Breast epithelium (tissue), 4 donors: ENCODE data around the gene PGPEP1. TPM values are rescaled to one million over a fixed set of nuclear protein-coding genes. Genes with fewer than 3 reads are reported as not detected.

Experiments used
- DNase-seq, 2 donors: peaks; one replicate each; pipeline ENCODE4 v3.0.0-alpha.2; 2019; ENCODE audit warnings: low spot score in 2 of 2
- H3K27ac ChIP-seq, 2 donors: fragments of 200-600 bp; sonication (generic) in 1 of 2; one replicate each; pipeline ENCODE4 v1.5.1; 2016 to 2019; ENCODE audit warnings: mild to moderate bottlenecking in 1 of 2
- H3K27me3 ChIP-seq, 2 donors: fragments of 200-600 bp; sonication (generic) in 1 of 2; one replicate each; pipeline versions ENCODE4 v1.5.1 to v1.6.0; 2017 to 2019; ENCODE audit warnings: control low read depth in 1 of 2, mild to moderate bottlenecking in 1 of 2
- H3K36me3 ChIP-seq: fragments of 200-600 bp; one replicate; pipeline ENCODE4 v1.5.1; 2019
- H3K4me1 ChIP-seq, 2 donors: fragments of 200-600 bp; sonication (generic); one replicate each; pipeline ENCODE4 v1.5.1; 2016 to 2019; ENCODE audit warnings: control low read depth in 1 of 2
- H3K4me3 ChIP-seq, 3 donors: fragments of 200-600 bp; sonication (generic); 1 replicate in 2 of 3; 2 replicates in 1 of 3; pipeline ENCODE4 v1.5.1; 2016 to 2019; ENCODE audit warnings: mild to moderate bottlenecking in 3 of 3, moderate library complexity in 2 of 3
- H3K9me3 ChIP-seq, 2 donors: fragments of 200-600 bp; sonication (generic) in 1 of 2; one replicate each; pipeline ENCODE4 v1.5.1; 2016 to 2019; ENCODE audit warnings: control low read depth in 1 of 2
- POLR2A ChIP-seq: fragments of 450-650 bp; IDR thresholded peaks from one replicate; pipeline ENCODE4 v1.6.1; 2016; ENCODE audit warnings: antibody characterized with exemption, mild to moderate bottlenecking, moderate library complexity
- POLR2AphosphoS5 ChIP-seq, 3 donors: sonication (generic); formaldehyde crosslinking; IDR thresholded peaks; one replicate each; pipeline ENCODE4 v1.6.1; 2017; ENCODE audit warnings: antibody characterized with exemption in 3 of 3
- intact Hi-C: fragments of 100-400 bp; cut with DNase I; formaldehyde crosslinking; loops from one replicate; pipeline ENCODE4 v1.15.1; 2023; ENCODE audit warnings: low total_unique reads
- total RNA-seq, 3 donors: library from RNA; depleted of rRNA; stranded (reverse); fragments of >200 nt; gene quantifications; one replicate each; pipeline ENCODE4 v1.1.0, GENCODE V29; 2016
- TF ChIP-seq, protein P1 (sequence below), 3 donors: fragments of 450-650 bp; IDR thresholded peaks; one replicate each; pipeline ENCODE4 v1.5.1; 2016 to 2017; ENCODE audit warnings: antibody characterized with exemption in 3 of 3, mild to moderate bottlenecking in 3 of 3, moderate library complexity in 3 of 3

Gene PGPEP1
- total RNA-seq, 3 donors from 2014 or later = 22.5 to 29.2 (median 25.9) TPM

DNA sequence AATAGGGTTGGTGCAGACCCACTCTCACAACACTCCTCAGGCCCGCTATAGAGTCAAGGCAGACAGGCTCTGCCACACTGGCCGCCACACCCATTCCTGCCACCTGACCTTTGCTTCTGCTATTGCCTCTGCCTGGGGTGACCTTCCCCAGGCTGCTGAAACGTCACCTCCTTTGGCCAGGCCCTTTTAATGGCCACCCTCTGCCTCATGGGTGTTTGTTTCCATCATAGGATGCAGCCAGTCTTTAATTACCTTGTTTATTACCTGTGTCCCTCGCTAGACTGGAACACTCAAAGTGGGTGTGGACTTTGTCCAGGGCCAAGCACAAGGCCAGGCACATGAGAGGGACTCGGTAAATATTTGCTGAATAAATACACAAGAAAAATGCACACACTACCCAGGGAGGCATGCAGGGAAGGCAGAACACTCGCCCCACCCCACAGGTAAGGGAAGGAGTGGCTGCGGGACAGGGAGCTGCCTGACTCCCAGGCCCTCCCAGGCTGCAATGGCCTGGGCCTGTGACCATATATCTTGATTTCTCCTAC is 20.7 kb upstream of the PGPEP1 start:
- TF ChIP-seq, protein P1, sequence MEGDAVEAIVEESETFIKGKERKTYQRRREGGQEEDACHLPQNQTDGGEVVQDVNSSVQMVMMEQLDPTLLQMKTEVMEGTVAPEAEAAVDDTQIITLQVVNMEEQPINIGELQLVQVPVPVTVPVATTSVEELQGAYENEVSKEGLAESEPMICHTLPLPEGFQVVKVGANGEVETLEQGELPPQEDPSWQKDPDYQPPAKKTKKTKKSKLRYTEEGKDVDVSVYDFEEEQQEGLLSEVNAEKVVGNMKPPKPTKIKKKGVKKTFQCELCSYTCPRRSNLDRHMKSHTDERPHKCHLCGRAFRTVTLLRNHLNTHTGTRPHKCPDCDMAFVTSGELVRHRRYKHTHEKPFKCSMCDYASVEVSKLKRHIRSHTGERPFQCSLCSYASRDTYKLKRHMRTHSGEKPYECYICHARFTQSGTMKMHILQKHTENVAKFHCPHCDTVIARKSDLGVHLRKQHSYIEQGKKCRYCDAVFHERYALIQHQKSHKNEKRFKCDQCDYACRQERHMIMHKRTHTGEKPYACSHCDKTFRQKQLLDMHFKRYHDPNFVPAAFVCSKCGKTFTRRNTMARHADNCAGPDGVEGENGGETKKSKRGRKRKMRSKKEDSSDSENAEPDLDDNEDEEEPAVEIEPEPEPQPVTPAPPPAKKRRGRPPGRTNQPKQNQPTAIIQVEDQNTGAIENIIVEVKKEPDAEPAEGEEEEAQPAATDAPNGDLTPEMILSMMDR (IDR thresholded peaks at IDR 0.05) = no peak
- no peak for TF ChIP-seq POLR2AphosphoS5 (IDR thresholded peaks at IDR 0.05)
- no peak for TF ChIP-seq POLR2A
- no peak overlapping the region for H3K4me3 ChIP-seq
- H3K4me1 ChIP-seq = no peaks in the 10 kb centered on the region
- peak overlapping the region; percentile 33 to 65 for H3K27ac ChIP-seq
- DNase-seq = no peak
- no peaks in the 10 kb centered on the region for H3K9me3 ChIP-seq
- H3K27me3 ChIP-seq = no peaks in the 10 kb centered on the region
- intact Hi-C loops = loop anchor here (5.0 to 10.0 kb wide), 2 partner anchors 37 to 1305 kb away; partner anchors contain the start of genes JUND and LPAR2
- H3K36me3 ChIP-seq = no peaks in the 10 kb centered on the region

DNA sequence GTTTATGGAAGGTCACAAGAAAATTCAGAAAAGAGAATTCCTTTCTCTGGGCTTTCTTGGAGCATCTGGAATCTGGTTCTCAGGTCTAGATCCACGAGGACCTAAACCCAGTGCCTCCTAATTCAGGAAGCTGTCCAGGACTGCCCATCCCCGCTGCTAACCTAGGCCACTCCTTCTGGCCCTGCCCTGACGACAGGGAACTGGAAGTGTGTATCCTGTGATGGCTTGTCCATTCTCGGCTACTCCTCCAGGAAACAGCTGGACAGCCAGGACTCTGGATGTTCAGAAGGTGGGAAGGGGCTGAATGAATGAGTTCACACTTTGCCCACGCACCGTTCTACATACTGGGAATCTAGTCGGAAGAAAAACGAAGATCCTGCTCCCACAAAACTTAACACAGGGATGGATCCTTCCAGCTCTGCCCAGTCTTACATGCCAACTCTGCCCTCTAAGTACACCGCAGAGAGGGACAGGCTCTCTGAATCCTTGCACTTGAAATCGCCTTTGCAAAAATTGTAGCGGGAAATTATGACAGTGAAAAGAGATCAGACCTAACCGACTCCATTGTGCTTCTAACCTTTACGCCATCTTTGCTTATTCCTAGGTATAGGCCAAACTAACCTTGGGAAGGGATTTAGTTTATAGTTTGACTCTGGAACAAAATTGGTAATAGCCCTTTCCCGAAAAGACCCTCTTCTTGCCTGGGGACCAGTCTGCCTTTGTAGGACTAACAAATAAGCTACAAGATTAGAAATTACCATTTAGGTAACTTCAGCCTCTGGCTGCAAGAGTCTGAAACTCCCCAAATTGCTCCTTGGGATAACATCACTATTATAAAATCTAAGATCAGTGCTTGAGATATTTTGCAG is 19.3 kb upstream of the PGPEP1 start:
- H3K27me3 ChIP-seq = no peaks in the 10 kb centered on the region
- H3K27ac ChIP-seq = peak overlapping the region in 1 of 2 donors; percentile 40
- H3K9me3 ChIP-seq = no peaks in the 10 kb centered on the region
- TF ChIP-seq, protein P1 (IDR thresholded peaks at IDR 0.05) = no peak
- no peak for TF ChIP-seq POLR2AphosphoS5 (IDR thresholded peaks at IDR 0.05)
- TF ChIP-seq POLR2A = no peak
- intact Hi-C loops = loop anchor here (5.0 kb wide), 1 partner anchor 39 kb away; the partner anchor contains the start of gene JUND
- no peaks in the 10 kb centered on the region for H3K36me3 ChIP-seq
- no peak overlapping the region for H3K4me3 ChIP-seq
- H3K4me1 ChIP-seq = no peaks in the 10 kb centered on the region
- no peak for DNase-seq

DNA sequence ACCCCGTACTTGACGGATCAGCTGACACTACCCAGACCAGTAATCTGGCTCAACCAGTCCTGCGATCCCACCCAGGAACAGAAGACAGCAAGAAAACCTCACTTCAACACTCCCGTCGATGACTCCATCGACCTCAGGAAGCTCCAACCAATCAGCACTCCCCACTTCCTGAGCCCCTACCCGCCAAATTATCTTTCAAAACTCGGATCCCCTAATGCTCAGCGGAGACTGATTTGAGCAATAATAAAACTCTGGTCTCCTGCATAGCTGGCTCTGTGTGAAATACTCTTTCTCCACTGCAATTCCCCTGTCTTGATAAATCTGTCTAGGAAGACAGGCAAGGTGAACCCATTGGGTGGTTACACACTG is 18.7 kb upstream of the PGPEP1 start:
- H3K27ac ChIP-seq = peak overlapping the region; percentile 87 to 96
- H3K27me3 ChIP-seq = no peaks in the 10 kb centered on the region
- no peaks in the 10 kb centered on the region for H3K36me3 ChIP-seq
- peak overlapping the region in 1 of 3 donors; percentile 90 for H3K4me3 ChIP-seq
- TF ChIP-seq, protein P1 (IDR thresholded peaks at IDR 0.05) = no peak
- no peak for TF ChIP-seq POLR2AphosphoS5 (IDR thresholded peaks at IDR 0.05)
- TF ChIP-seq POLR2A = no peak
- H3K4me1 ChIP-seq = no peaks in the 10 kb centered on the region
- no peak for DNase-seq
- no peaks in the 10 kb centered on the region for H3K9me3 ChIP-seq
- intact Hi-C loops = loop anchor here (5.0 kb wide), 1 partner anchor 39 kb away; the partner anchor contains the start of gene JUND

DNA sequence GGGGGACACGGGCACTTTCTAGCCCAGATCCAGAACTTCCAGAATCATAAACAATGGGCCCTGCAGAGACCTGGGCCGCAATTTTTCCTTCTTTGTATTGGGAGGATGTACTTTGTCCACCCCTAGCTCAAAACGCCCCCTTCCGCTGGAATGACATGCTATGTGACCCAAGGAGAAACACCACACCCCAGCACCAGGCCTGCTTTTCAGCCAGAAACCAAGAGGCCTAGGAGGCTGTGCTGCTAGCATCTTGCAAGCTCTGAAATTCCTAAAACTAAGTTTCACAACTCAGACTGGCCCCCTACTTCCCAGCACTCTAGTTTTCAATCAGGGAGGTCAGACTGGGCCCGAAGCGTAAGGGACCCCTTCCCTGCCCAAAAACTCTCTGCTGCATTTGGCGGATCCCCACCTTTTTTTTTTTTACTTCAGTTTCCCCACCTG is 18.1 kb upstream of the PGPEP1 start:
- no peaks in the 10 kb centered on the region for H3K4me1 ChIP-seq
- H3K4me3 ChIP-seq = peak overlapping the region; percentile 71 to 90 (median 86)
- peak overlapping the region; percentile 87 to 96 for H3K27ac ChIP-seq
- TF ChIP-seq, protein P1 (IDR thresholded peaks at IDR 0.05) = no peak
- TF ChIP-seq POLR2A = no peak
- no peak for TF ChIP-seq POLR2AphosphoS5 (IDR thresholded peaks at IDR 0.05)
- no peaks in the 10 kb centered on the region for H3K27me3 ChIP-seq
- H3K36me3 ChIP-seq = no peaks in the 10 kb centered on the region
- no peak for DNase-seq
- intact Hi-C loops = loop anchor here (5.0 kb wide), 1 partner anchor 40 kb away; the partner anchor contains the start of gene JUND
- no peaks in the 10 kb centered on the region for H3K9me3 ChIP-seq
